Esophagus squamous epithelium (tissue), 5 donors: Measurements from ENCODE around the gene ASPHD2. TPM values are rescaled to one million over a fixed set of nuclear protein-coding genes. Genes with fewer than 3 reads are reported as not detected.

Experiments
- DNase-seq: peaks from one replicate; lab custom pipeline; 2025; lab: John Stamatoyannopoulos, UW
- H3K27ac ChIP-seq, 4 donors: fragments of 200-600 bp; sonication (generic); one replicate each; pipeline ENCODE4 v1.5.1; 2016 to 2019; ENCODE audit warnings: mild to moderate bottlenecking in 1 of 4
- H3K27me3 ChIP-seq, 4 donors: fragments of 200-600 bp; sonication (generic); 1 replicate in 3 of 4; 2 replicates in 1 of 4; pipeline versions ENCODE4 v1.5.1 to v1.6.0; 2017 to 2021; ENCODE audit warnings: antibody characterized with exemption in 1 of 4
- H3K36me3 ChIP-seq, 3 donors: fragments of 200-600 bp; sonication (generic); one replicate each; pipeline ENCODE4 v1.5.1; 2016 to 2019
- H3K4me1 ChIP-seq, 3 donors: fragments of 200-600 bp; sonication (generic); one replicate each; pipeline ENCODE4 v1.5.1; 2017 to 2019
- H3K4me3 ChIP-seq, 4 donors: fragments of 200-600 bp; sonication (generic); 1 replicate in 3 of 4; 2 replicates in 1 of 4; pipeline ENCODE4 v1.5.1; 2016 to 2019; ENCODE audit warnings: mild to moderate bottlenecking in 2 of 4, moderate library complexity in 1 of 4
- H3K9me3 ChIP-seq, 3 donors: fragments of 200-600 bp; sonication (generic); one replicate each; pipeline ENCODE4 v1.5.1; 2016 to 2019
- CTCF ChIP-seq, 6 experiments: fragments of 450-650 bp in 4 of 6; fragments of 200-600 bp in 2 of 6; sonication (generic) in 2 of 6; IDR thresholded peaks; one replicate each; pipeline ENCODE4 v1.5.1; 2016 to 2019; ENCODE audit warnings: antibody characterized with exemption in 6 of 6, mild to moderate bottlenecking in 4 of 6, moderate library complexity in 4 of 6
- POLR2A ChIP-seq, 4 donors: fragments of 450-650 bp; IDR thresholded peaks; one replicate each; pipeline ENCODE4 v1.6.1; 2017; ENCODE audit warnings: antibody characterized with exemption in 4 of 4, mild to moderate bottlenecking in 4 of 4, moderate library complexity in 3 of 4
- WGBS, 2 donors: methylation state at CpG; one replicate each; pipeline ENCODE4 v1.1.5; 2018; 5-methylcytosine and 5-hydroxymethylcytosine counted together
- intact Hi-C: fragments of 100-400 bp; cut with DNase I; formaldehyde crosslinking; loops from one replicate; pipeline ENCODE4 v1.15.0; 2022
- total RNA-seq, 4 donors: library from RNA; depleted of rRNA; stranded (reverse); fragments of >200 nt; gene quantifications; one replicate each; pipeline ENCODE4 v1.1.0, GENCODE V29; 2016
- donor health status: DM: yes; HTN: yes; CAD: no.

Gene ASPHD2
- total RNA-seq, 4 donors from 2014 or later = 1.3 to 2.1 (median 2.0) TPM

GRCh38 chr22:26462051-26462450 lies 33.0 kb downstream of the ASPHD2 start:
- no peak overlapping the region for H3K4me3 ChIP-seq
- peaks cover 9 to 93% (median 36%) of the 10 kb centered on the region in 3 donors for H3K36me3 ChIP-seq
- no peaks in the 10 kb centered on the region for H3K9me3 ChIP-seq
- no peaks in the 10 kb centered on the region for H3K27me3 ChIP-seq
- intact Hi-C loops = loop anchor here (10.0 kb wide), 1 partner anchor 67 kb away; no protein-coding TSS in a partner anchor
- DNase-seq = no peak
- TF ChIP-seq POLR2A (IDR thresholded peaks at IDR 0.05) (no peak), CTCF (IDR thresholded peaks at IDR 0.05) (no peak)
- WGBS, 2 donors = 94 to 100% methylated on average over 4 of the region's 5 CpGs
- H3K4me1 ChIP-seq = peaks cover 0 to 17% (median 0%) of the 10 kb centered on the region in 3 donors
- H3K27ac ChIP-seq = no peak overlapping the region

- intact Hi-C loops = loop anchor here (10.0 kb wide), 1 partner anchor 68 kb away; no protein-coding TSS in a partner anchor
- Histone ChIP-seq H3K9me3 (no peaks in the 10 kb centered on the region), H3K27ac (no peak overlapping the region), H3K27me3 (no peaks in the 10 kb centered on the region), H3K4me1 (peaks cover 0 to 17% (median 0%) of the 10 kb centered on the region in 3 donors), H3K4me3 (no peak overlapping the region), H3K36me3 (peaks cover 9 to 93% (median 36%) of the 10 kb centered on the region in 3 donors)
- WGBS, 2 donors = 73 to 79% methylated on average over 3 of the region's 3 CpGs
- no peak for TF ChIP-seq POLR2A (IDR thresholded peaks at IDR 0.05)
- no peak for TF ChIP-seq CTCF (IDR thresholded peaks at IDR 0.05)
- DNase-seq = no peak
Observed at GRCh38 chr22:26462641-26463040, 33.6 kb downstream of the ASPHD2 start.

GRCh38 chr22:26463101-26463661 lies 34.1 kb downstream of the ASPHD2 start:
- Histone ChIP-seq H3K4me3 (no peak overlapping the region), H3K4me1 (peaks cover 0 to 17% (median 0%) of the 10 kb centered on the region in 3 donors), H3K36me3 (peaks cover 9 to 93% (median 35%) of the 10 kb centered on the region in 3 donors), H3K27me3 (no peaks in the 10 kb centered on the region), H3K9me3 (no peaks in the 10 kb centered on the region), H3K27ac (no peak overlapping the region)
- no peak for DNase-seq
- intact Hi-C loops = loop anchor here (10.0 kb wide), 1 partner anchor 68 kb away; no protein-coding TSS in a partner anchor
- no peak for TF ChIP-seq CTCF (IDR thresholded peaks at IDR 0.05)
- no peak for TF ChIP-seq POLR2A (IDR thresholded peaks at IDR 0.05)
- WGBS, 2 donors = 83 to 84% methylated on average over 4 of the region's 10 CpGs

- H3K9me3 ChIP-seq = no peaks in the 10 kb centered on the region
- peaks cover 9 to 93% (median 35%) of the 10 kb centered on the region in 3 donors for H3K36me3 ChIP-seq
- intact Hi-C loops = loop anchor here (10.0 kb wide), 1 partner anchor 69 kb away; no protein-coding TSS in a partner anchor
- H3K27me3 ChIP-seq = no peaks in the 10 kb centered on the region
- TF ChIP-seq POLR2A (IDR thresholded peaks at IDR 0.05) (no peak), CTCF (IDR thresholded peaks at IDR 0.05) (no peak)
- H3K27ac ChIP-seq = no peak overlapping the region
- peaks cover 0 to 17% (median 0%) of the 10 kb centered on the region in 3 donors for H3K4me1 ChIP-seq
- DNase-seq = no peak
- WGBS, 2 donors = 82% methylated on average over 6 of the region's 9 CpGs; no CpG with 5 or more reads in 1 of the 2 donors
- H3K4me3 ChIP-seq = no peak overlapping the region
Observed at GRCh38 chr22:26463688-26464087, 34.6 kb downstream of the ASPHD2 start.

GRCh38 chr22:26464312-26464711 lies 35.3 kb downstream of the ASPHD2 start:
- WGBS, 2 donors = 34 to 38% methylated on average over 3 to 4 of the region's 7 CpGs
- Histone ChIP-seq H3K9me3 (no peaks in the 10 kb centered on the region), H3K27ac (no peak overlapping the region), H3K4me1 (peaks cover 0 to 17% (median 0%) of the 10 kb centered on the region in 3 donors), H3K4me3 (no peak overlapping the region), H3K27me3 (no peaks in the 10 kb centered on the region), H3K36me3 (peaks cover 9 to 93% (median 35%) of the 10 kb centered on the region in 3 donors)
- TF ChIP-seq POLR2A (IDR thresholded peaks at IDR 0.05) (no peak), CTCF (IDR thresholded peaks at IDR 0.05) (no peak)
- DNase-seq = no peak
- intact Hi-C loops = loop anchor here (10.0 kb wide), 1 partner anchor 70 kb away; no protein-coding TSS in a partner anchor
